T-cell (primary cell): ENCODE measurements around the gene RAB11FIP4. TPM values are rescaled to one million over a fixed set of nuclear protein-coding genes. Genes with fewer than 3 reads are reported as not detected.

Experiments
- ATAC-seq, 4 experiments: fragments of 200-7000 bp in 3 of 4; fragments of 150-1000 bp in 1 of 4; cut with Tn5 transposase; replicated peaks in 1 of 4; 1 replicate in 3 of 4; 2 replicates in 1 of 4; pipeline ENCODE4 v1.10.0; 2021; ENCODE audit warnings: moderate library complexity in 3 of 4, mild to moderate bottlenecking in 2 of 4, moderate number of reproducible peaks in 1 of 4
- CTCF ChIA-PET, 2 donors: fragments of 300-600 bp; sonication (Branson Sonifier 250); formaldehyde crosslinking; loops; one replicate each; lab custom pipeline; 2022; ENCODE audit warnings: antibody characterized with exemption in 2 of 2; lab: Charles Lee
- POLR2A ChIA-PET, 2 donors: fragments of 300-600 bp; sonication (Branson Sonifier 250); formaldehyde crosslinking; loops; one replicate each; lab custom pipeline; 2022; ENCODE audit warnings: antibody characterized with exemption in 2 of 2; lab: Charles Lee
- DNase-seq, 35 experiments: peaks; one replicate each; pipeline versions ENCODE4 v3.0.0 to v3.0.0-alpha.2; 2013 to 2023
- H3K27ac ChIP-seq: one replicate; pipeline ENCODE4 v1.5.1; 2013; ENCODE audit warnings: low read length
- H3K27me3 ChIP-seq, 2 experiments: replicated peaks in 1 of 2; 1 replicate in 1 of 2; 2 replicates in 1 of 2; pipeline versions ENCODE4 v1.6.1 to v1.7.0; 2013; ENCODE audit warnings: low read length in 1 of 2, mixed read lengths in 1 of 2; ENCODE audit not compliant: control insufficient read depth in 2 of 2, insufficient read depth in 2 of 2; ENCODE audit errors: extremely low read depth in 1 of 2
- H3K36me3 ChIP-seq, 2 donors: 1 replicate in 1 of 2; 2 replicates in 1 of 2; pipeline versions ENCODE4 v1.6.1 to v1.7.0; 2013; ENCODE audit warnings: low read length in 1 of 2; ENCODE audit not compliant: control insufficient read depth in 2 of 2, insufficient read depth in 1 of 2; ENCODE audit errors: extremely low read depth in 1 of 2
- H3K4me1 ChIP-seq, 2 experiments: 1 replicate in 1 of 2; 2 replicates in 1 of 2; pipeline versions ENCODE4 v1.6.1 to v1.7.0; 2013; ENCODE audit warnings: low read length in 2 of 2, mixed read lengths in 1 of 2; ENCODE audit not compliant: insufficient read depth in 2 of 2, control insufficient read depth in 1 of 2; ENCODE audit errors: extremely low read depth in 1 of 2
- H3K4me3 ChIP-seq, 2 donors: 1 replicate in 1 of 2; 2 replicates in 1 of 2; pipeline versions ENCODE4 v1.5.1 to v1.7.0; 2013; ENCODE audit warnings: mild to moderate bottlenecking in 2 of 2, low read length in 1 of 2, moderate library complexity in 1 of 2; ENCODE audit not compliant: control insufficient read depth in 1 of 2; ENCODE audit errors: extremely low read depth in 1 of 2
- H3K9me3 ChIP-seq: 2 replicates; pipeline ENCODE4 v1.7.0; 2013
- H3K27ac Mint-ChIP-seq, 2 donors: one replicate each; pipeline ENCODE4 v1.8.0; 2020 to 2021; ENCODE audit warnings: mild to moderate bottlenecking in 2 of 2, mixed read lengths in 2 of 2
- H3K27me3 Mint-ChIP-seq, 2 donors: one replicate each; pipeline ENCODE4 v1.8.0; 2021 to 2022; ENCODE audit warnings: mixed read lengths in 2 of 2
- H3K36me3 Mint-ChIP-seq: one replicate; pipeline ENCODE4 v1.8.0; 2021; ENCODE audit warnings: mixed read lengths
- H3K4me1 Mint-ChIP-seq, 3 donors: one replicate each; pipeline ENCODE4 v1.8.0; 2020 to 2022; ENCODE audit warnings: mixed read lengths in 3 of 3, mild to moderate bottlenecking in 1 of 3
- H3K4me3 Mint-ChIP-seq, 3 donors: one replicate each; pipeline ENCODE4 v1.8.0; 2020 to 2022; ENCODE audit warnings: mild to moderate bottlenecking in 3 of 3, mixed read lengths in 3 of 3, moderate library complexity in 3 of 3
- H3K9me3 Mint-ChIP-seq, 3 donors: one replicate each; pipeline ENCODE4 v1.8.0; 2020 to 2022; ENCODE audit warnings: mixed read lengths in 3 of 3
- WGBS: methylation state at CpG from one replicate; pipeline ENCODE4 v1.1.5; 2013; ENCODE audit warnings: missing lambda C conversion rate; ENCODE audit not compliant: insufficient coverage; 5-methylcytosine and 5-hydroxymethylcytosine counted together
- total RNA-seq, 35 experiments: library from RNA in 6 of 35; stranded (reverse) in 6 of 35; fragments of 120-200 nt in 1 of 35; gene quantifications; one replicate each; pipeline versions ENCODE4 v1.2.1 to v1.2.4 and lab custom pipeline; 2013 to 2026

The RAB11FIP4 gene
- total RNA-seq, 5 donors from 2014 or later (not counting 1 experiment from before 2014, with no cell fraction given) = 45.6 to 72.6 (median 50.1) TPM

- DNase-seq (no peak), ATAC-seq (no peak)
- no peak overlapping the region for H3K27ac ChIP-seq
- Mint-ChIP-seq H3K4me3 (no peak overlapping the region), H3K36me3 (no peaks in the 10 kb centered on the region), H3K27me3 (no peaks in the 10 kb centered on the region), H3K4me1 (peaks cover 0 to 1% (median 0%) of the 10 kb centered on the region in 3 donors), H3K27ac (no peak overlapping the region), H3K9me3 (no peaks in the 10 kb centered on the region)
- ChIA-PET CTCF (no interaction called here), POLR2A (no interaction called here)
- H3K36me3 ChIP-seq = no peaks in the 10 kb centered on the region
- H3K27me3 ChIP-seq = peaks cover 0 to 9% of the 10 kb centered on the region in 2 experiments
- H3K4me1 ChIP-seq = no peaks in the 10 kb centered on the region
- WGBS = 80% methylated on average over 1 of the region's 4 CpGs
- H3K9me3 ChIP-seq = no peaks in the 10 kb centered on the region
- H3K4me3 ChIP-seq = no peak overlapping the region
These were observed 196.0 kb downstream of the RAB11FIP4 start for GRCh38 chr17:31587462-31587861.

Other genes with a start within 250 kb of the RAB11FIP4 start
- gene OMG, start 94.4 kb upstream of the RAB11FIP4 start, total RNA-seq = 1 to 10 TPM in 1 of 5 donors, under 1 TPM in 4; 0.43 to 1.1 (median 0.80) TPM
- 100 to 1,000 TPM in 4 of 5 donors, 10 to 100 TPM in 1; 86.2 to 130 (median 111) TPM for gene EVI2B, start 77.6 kb upstream of the RAB11FIP4 start, total RNA-seq
- 10 to 100 TPM; 42.3 to 84.9 (median 80.0) TPM for gene EVI2A, start 70.1 kb upstream of the RAB11FIP4 start, total RNA-seq